Ishikawa (cell line): Measurements from ENCODE around the gene P2RY2.

Experiments used
- EP300 ChIP-seq: IDR thresholded peaks from 2 replicates; pipeline ENCODE4 v1.6.1; 2012; ENCODE audit warnings: borderline replicate concordance
- RAD21 ChIP-seq: IDR thresholded peaks from 2 replicates; pipeline ENCODE4 v1.6.1; 2012; ENCODE audit warnings: low read depth
- TF ChIP-seq, protein P1 (sequence below): IDR thresholded peaks from 2 replicates; pipeline ENCODE4 v1.6.1; 2012; ENCODE audit warnings: low read depth, mild to moderate bottlenecking

DNA sequence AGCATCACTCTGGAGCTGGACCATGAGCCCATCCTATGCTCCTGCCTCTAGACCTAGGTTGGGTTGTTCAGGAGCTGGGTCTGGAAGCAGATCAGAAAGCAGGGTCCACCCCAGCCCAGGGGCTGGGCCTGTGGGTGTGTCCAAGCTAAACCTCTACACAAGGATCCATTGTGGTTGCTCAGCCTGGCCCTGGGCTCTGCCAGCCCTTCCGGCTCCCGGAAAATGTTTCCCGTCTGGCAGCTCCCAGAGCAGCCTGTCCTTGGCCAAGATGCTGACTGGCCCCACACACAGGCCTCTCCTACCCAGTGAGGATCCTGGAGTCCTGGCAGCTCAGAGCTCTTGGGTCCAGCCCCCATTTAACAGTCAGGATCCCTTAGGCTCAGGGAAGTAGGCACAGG lies 40.7 kb upstream of the P2RY2 start:
- no peak for TF ChIP-seq RAD21
- TF ChIP-seq, protein P1, sequence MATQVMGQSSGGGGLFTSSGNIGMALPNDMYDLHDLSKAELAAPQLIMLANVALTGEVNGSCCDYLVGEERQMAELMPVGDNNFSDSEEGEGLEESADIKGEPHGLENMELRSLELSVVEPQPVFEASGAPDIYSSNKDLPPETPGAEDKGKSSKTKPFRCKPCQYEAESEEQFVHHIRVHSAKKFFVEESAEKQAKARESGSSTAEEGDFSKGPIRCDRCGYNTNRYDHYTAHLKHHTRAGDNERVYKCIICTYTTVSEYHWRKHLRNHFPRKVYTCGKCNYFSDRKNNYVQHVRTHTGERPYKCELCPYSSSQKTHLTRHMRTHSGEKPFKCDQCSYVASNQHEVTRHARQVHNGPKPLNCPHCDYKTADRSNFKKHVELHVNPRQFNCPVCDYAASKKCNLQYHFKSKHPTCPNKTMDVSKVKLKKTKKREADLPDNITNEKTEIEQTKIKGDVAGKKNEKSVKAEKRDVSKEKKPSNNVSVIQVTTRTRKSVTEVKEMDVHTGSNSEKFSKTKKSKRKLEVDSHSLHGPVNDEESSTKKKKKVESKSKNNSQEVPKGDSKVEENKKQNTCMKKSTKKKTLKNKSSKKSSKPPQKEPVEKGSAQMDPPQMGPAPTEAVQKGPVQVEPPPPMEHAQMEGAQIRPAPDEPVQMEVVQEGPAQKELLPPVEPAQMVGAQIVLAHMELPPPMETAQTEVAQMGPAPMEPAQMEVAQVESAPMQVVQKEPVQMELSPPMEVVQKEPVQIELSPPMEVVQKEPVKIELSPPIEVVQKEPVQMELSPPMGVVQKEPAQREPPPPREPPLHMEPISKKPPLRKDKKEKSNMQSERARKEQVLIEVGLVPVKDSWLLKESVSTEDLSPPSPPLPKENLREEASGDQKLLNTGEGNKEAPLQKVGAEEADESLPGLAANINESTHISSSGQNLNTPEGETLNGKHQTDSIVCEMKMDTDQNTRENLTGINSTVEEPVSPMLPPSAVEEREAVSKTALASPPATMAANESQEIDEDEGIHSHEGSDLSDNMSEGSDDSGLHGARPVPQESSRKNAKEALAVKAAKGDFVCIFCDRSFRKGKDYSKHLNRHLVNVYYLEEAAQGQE = no peak
- no peak for TF ChIP-seq EP300
